T-cell (primary cell): ENCODE measurements around the gene ALOX5AP. TPM values are rescaled to one million over a fixed set of nuclear protein-coding genes. Genes with fewer than 3 reads are reported as not detected.

ENCODE experiments used
- ATAC-seq, 4 experiments: fragments of 200-7000 bp in 3 of 4; fragments of 150-1000 bp in 1 of 4; cut with Tn5 transposase; replicated peaks in 1 of 4; 1 replicate in 3 of 4; 2 replicates in 1 of 4; pipeline ENCODE4 v1.10.0; 2021; ENCODE audit warnings: moderate library complexity in 3 of 4, mild to moderate bottlenecking in 2 of 4, moderate number of reproducible peaks in 1 of 4
- CTCF ChIA-PET, 2 donors: fragments of 300-600 bp; sonication (Branson Sonifier 250); formaldehyde crosslinking; loops; one replicate each; lab custom pipeline; 2022; ENCODE audit warnings: antibody characterized with exemption in 2 of 2; lab: Charles Lee
- POLR2A ChIA-PET, 2 donors: fragments of 300-600 bp; sonication (Branson Sonifier 250); formaldehyde crosslinking; loops; one replicate each; lab custom pipeline; 2022; ENCODE audit warnings: antibody characterized with exemption in 2 of 2; lab: Charles Lee
- DNase-seq, 35 experiments: peaks; one replicate each; pipeline versions ENCODE4 v3.0.0 to v3.0.0-alpha.2; 2013 to 2023
- H3K27ac ChIP-seq: one replicate; pipeline ENCODE4 v1.5.1; 2013; ENCODE audit warnings: low read length
- H3K27me3 ChIP-seq, 2 experiments: replicated peaks in 1 of 2; 1 replicate in 1 of 2; 2 replicates in 1 of 2; pipeline versions ENCODE4 v1.6.1 to v1.7.0; 2013; ENCODE audit warnings: low read length in 1 of 2, mixed read lengths in 1 of 2; ENCODE audit not compliant: control insufficient read depth in 2 of 2, insufficient read depth in 2 of 2; ENCODE audit errors: extremely low read depth in 1 of 2
- H3K36me3 ChIP-seq, 2 donors: 1 replicate in 1 of 2; 2 replicates in 1 of 2; pipeline versions ENCODE4 v1.6.1 to v1.7.0; 2013; ENCODE audit warnings: low read length in 1 of 2; ENCODE audit not compliant: control insufficient read depth in 2 of 2, insufficient read depth in 1 of 2; ENCODE audit errors: extremely low read depth in 1 of 2
- H3K4me1 ChIP-seq, 2 experiments: 1 replicate in 1 of 2; 2 replicates in 1 of 2; pipeline versions ENCODE4 v1.6.1 to v1.7.0; 2013; ENCODE audit warnings: low read length in 2 of 2, mixed read lengths in 1 of 2; ENCODE audit not compliant: insufficient read depth in 2 of 2, control insufficient read depth in 1 of 2; ENCODE audit errors: extremely low read depth in 1 of 2
- H3K4me3 ChIP-seq, 2 donors: 1 replicate in 1 of 2; 2 replicates in 1 of 2; pipeline versions ENCODE4 v1.5.1 to v1.7.0; 2013; ENCODE audit warnings: mild to moderate bottlenecking in 2 of 2, low read length in 1 of 2, moderate library complexity in 1 of 2; ENCODE audit not compliant: control insufficient read depth in 1 of 2; ENCODE audit errors: extremely low read depth in 1 of 2
- H3K9me3 ChIP-seq: 2 replicates; pipeline ENCODE4 v1.7.0; 2013
- H3K27ac Mint-ChIP-seq, 2 donors: one replicate each; pipeline ENCODE4 v1.8.0; 2020 to 2021; ENCODE audit warnings: mild to moderate bottlenecking in 2 of 2, mixed read lengths in 2 of 2
- H3K27me3 Mint-ChIP-seq, 2 donors: one replicate each; pipeline ENCODE4 v1.8.0; 2021 to 2022; ENCODE audit warnings: mixed read lengths in 2 of 2
- H3K36me3 Mint-ChIP-seq: one replicate; pipeline ENCODE4 v1.8.0; 2021; ENCODE audit warnings: mixed read lengths
- H3K4me1 Mint-ChIP-seq, 3 donors: one replicate each; pipeline ENCODE4 v1.8.0; 2020 to 2022; ENCODE audit warnings: mixed read lengths in 3 of 3, mild to moderate bottlenecking in 1 of 3
- H3K4me3 Mint-ChIP-seq, 3 donors: one replicate each; pipeline ENCODE4 v1.8.0; 2020 to 2022; ENCODE audit warnings: mild to moderate bottlenecking in 3 of 3, mixed read lengths in 3 of 3, moderate library complexity in 3 of 3
- H3K9me3 Mint-ChIP-seq, 3 donors: one replicate each; pipeline ENCODE4 v1.8.0; 2020 to 2022; ENCODE audit warnings: mixed read lengths in 3 of 3
- WGBS: methylation state at CpG from one replicate; pipeline ENCODE4 v1.1.5; 2013; ENCODE audit warnings: missing lambda C conversion rate; ENCODE audit not compliant: insufficient coverage; 5-methylcytosine and 5-hydroxymethylcytosine counted together
- total RNA-seq, 35 experiments: library from RNA in 6 of 35; stranded (reverse) in 6 of 35; fragments of 120-200 nt in 1 of 35; gene quantifications; one replicate each; pipeline versions ENCODE4 v1.2.1 to v1.2.4 and lab custom pipeline; 2013 to 2026

The ALOX5AP gene
- total RNA-seq, 5 donors from 2014 or later (not counting 1 experiment from before 2014, with no cell fraction given): 24.2 to 64.9 (median 50.8) TPM

GRCh38 chr13:30796132-30796572, 60.8 kb downstream of the ALOX5AP start:
- ChIA-PET CTCF (no interaction called here), POLR2A (interaction anchor here in 1 of 2 donors (0.6 kb wide), 1 partner anchor 258 kb away, joined by 3 read pairs; no protein-coding TSS in a partner anchor)
- no peaks in the 10 kb centered on the region for H3K9me3 Mint-ChIP-seq
- H3K36me3 ChIP-seq: no peaks in the 10 kb centered on the region
- H3K27me3 Mint-ChIP-seq: no peaks in the 10 kb centered on the region
- H3K36me3 Mint-ChIP-seq: no peaks in the 10 kb centered on the region
- ATAC-seq (peak in 3 of 4 experiments; percentile 43 to 68 (median 60)), DNase-seq (peak in 1 of 35 experiments; percentile 7)
- H3K9me3 ChIP-seq: no peaks in the 10 kb centered on the region
- WGBS: 26% methylated on average over 3 of the region's 4 CpGs
- peaks cover 3 to 19% of the 10 kb centered on the region in 2 experiments for H3K4me1 ChIP-seq
- H3K4me3 ChIP-seq: no peak overlapping the region
- H3K27me3 ChIP-seq: no peaks in the 10 kb centered on the region
- peak overlapping the region; percentile 19 to 63 (median 39) for H3K4me3 Mint-ChIP-seq
- peak overlapping the region; percentile 82 to 88 for H3K27ac Mint-ChIP-seq
- H3K4me1 Mint-ChIP-seq: peaks cover 18 to 28% (median 20%) of the 10 kb centered on the region in 3 donors
- H3K27ac ChIP-seq: peak overlapping the region; percentile 39

GRCh38 chr13:30796631-30797601, 61.6 kb downstream of the ALOX5AP start:
- peaks cover 3 to 19% of the 10 kb centered on the region in 2 experiments for H3K4me1 ChIP-seq
- peak overlapping the region; percentile 82 to 88 for H3K27ac Mint-ChIP-seq
- H3K4me1 Mint-ChIP-seq: peaks cover 18 to 28% (median 20%) of the 10 kb centered on the region in 3 donors
- WGBS: 78% methylated on average over 13 of the region's 20 CpGs
- peak overlapping the region in 1 of 3 donors; percentile 63 for H3K4me3 Mint-ChIP-seq
- no peaks in the 10 kb centered on the region for H3K27me3 Mint-ChIP-seq
- H3K4me3 ChIP-seq: no peak overlapping the region
- DNase-seq (no peak), ATAC-seq (no peak)
- no peaks in the 10 kb centered on the region for H3K9me3 ChIP-seq
- ChIA-PET POLR2A (interaction anchor here in 1 of 2 donors (0.6 kb wide), 1 partner anchor 259 kb away, joined by 3 read pairs; no protein-coding TSS in a partner anchor), CTCF (no interaction called here)
- H3K9me3 Mint-ChIP-seq: no peaks in the 10 kb centered on the region
- no peaks in the 10 kb centered on the region for H3K27me3 ChIP-seq
- H3K27ac ChIP-seq: peak overlapping the region; percentile 39
- H3K36me3 ChIP-seq: no peaks in the 10 kb centered on the region
- H3K36me3 Mint-ChIP-seq: no peaks in the 10 kb centered on the region

DNA sequence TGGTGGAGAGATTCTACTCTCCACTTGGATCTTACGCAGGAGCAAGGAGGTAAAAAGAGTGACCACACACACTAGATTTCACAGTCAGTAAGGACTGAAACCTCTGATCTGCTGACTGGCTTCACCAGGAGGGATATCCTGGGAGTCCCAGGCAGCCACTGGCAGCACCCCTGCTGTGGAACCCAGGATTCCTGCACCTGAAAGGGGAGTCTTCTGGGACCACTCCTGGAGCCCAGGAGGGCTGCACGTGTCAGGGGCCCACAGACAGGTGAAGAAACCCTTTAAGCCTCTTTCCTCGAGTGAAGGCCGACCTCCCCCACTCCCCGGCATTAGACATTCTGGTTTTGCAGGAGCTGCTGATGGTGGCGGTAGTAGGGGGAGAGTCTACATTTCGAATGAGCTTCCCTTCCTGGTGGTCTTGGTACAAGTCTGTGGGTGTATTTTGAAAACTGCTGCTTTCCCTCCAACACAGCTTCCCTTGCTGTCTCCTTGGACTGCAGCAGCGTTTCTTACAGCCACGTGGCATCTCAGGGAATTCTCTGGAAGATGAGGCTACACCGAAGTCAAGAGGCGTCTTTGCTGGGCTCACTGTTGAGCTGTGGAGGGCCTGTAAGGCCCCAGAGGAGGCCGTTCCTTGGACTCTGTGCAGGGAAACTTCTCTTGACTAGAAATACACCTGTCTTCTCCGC, 62.6 kb downstream of the ALOX5AP start:
- WGBS: 91% methylated on average over 6 of the region's 13 CpGs
- H3K4me3 ChIP-seq: no peak overlapping the region
- H3K27ac ChIP-seq: no peak overlapping the region
- Mint-ChIP-seq H3K27me3 (no peaks in the 10 kb centered on the region), H3K4me3 (no peak overlapping the region), H3K4me1 (peaks cover 22 to 34% (median 27%) of the 10 kb centered on the region in 3 donors), H3K9me3 (no peaks in the 10 kb centered on the region), H3K27ac (peak overlapping the region in 1 of 2 donors; percentile 58), H3K36me3 (no peaks in the 10 kb centered on the region)
- no peak for DNase-seq
- H3K9me3 ChIP-seq: no peaks in the 10 kb centered on the region
- no peak for ATAC-seq
- no peaks in the 10 kb centered on the region for H3K36me3 ChIP-seq
- ChIA-PET POLR2A (interaction anchor here in 1 of 2 donors (0.5 kb wide), 1 partner anchor 386 kb away, joined by 3 read pairs; no protein-coding TSS in a partner anchor), CTCF (no interaction called here)
- H3K4me1 ChIP-seq: peaks cover 3 to 23% of the 10 kb centered on the region in 2 experiments
- peaks cover 0 to under 1% of the 10 kb centered on the region in 2 experiments for H3K27me3 ChIP-seq

DNA sequence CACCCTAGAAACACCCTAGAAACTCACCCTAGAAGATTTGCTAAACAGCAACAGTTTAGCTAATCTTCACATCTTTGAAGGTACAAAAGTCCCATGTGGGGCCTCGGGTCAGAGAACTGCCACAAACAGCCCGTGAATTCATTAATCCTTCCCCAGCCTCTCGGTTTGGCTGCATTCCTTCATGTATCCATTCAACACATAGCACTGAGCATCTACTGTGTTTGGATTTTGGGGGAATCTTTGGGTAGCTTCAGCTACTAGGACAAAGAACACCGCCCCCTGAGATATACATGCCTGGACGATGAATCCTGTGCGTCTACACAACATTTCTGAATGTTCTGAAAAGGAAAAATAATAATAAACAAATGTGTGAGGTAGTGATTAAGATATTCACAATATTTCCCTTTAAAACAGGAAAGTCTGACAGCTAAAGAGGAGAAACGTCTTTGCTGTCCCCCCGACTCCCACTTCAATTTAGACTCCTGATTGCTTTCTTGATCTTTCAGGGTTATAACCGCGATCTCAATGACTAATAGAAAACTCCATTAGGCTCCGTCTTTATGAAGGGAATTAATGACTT, 63.5 kb downstream of the ALOX5AP start:
- no peaks in the 10 kb centered on the region for H3K36me3 ChIP-seq
- peaks cover 0 to 9% of the 10 kb centered on the region in 2 experiments for H3K27me3 ChIP-seq
- Mint-ChIP-seq H3K4me1 (peaks cover 28 to 39% (median 32%) of the 10 kb centered on the region in 3 donors), H3K27me3 (no peaks in the 10 kb centered on the region), H3K9me3 (no peaks in the 10 kb centered on the region), H3K36me3 (no peaks in the 10 kb centered on the region), H3K27ac (no peak overlapping the region), H3K4me3 (no peak overlapping the region)
- no peaks in the 10 kb centered on the region for H3K9me3 ChIP-seq
- H3K27ac ChIP-seq: no peak overlapping the region
- 80% methylated on average over 1 of the region's 11 CpGs for WGBS
- H3K4me1 ChIP-seq: peaks cover 3 to 26% of the 10 kb centered on the region in 2 experiments
- DNase-seq: no peak
- ChIA-PET CTCF (no interaction called here), POLR2A (no interaction called here)
- no peak overlapping the region for H3K4me3 ChIP-seq
- ATAC-seq: no peak

DNA sequence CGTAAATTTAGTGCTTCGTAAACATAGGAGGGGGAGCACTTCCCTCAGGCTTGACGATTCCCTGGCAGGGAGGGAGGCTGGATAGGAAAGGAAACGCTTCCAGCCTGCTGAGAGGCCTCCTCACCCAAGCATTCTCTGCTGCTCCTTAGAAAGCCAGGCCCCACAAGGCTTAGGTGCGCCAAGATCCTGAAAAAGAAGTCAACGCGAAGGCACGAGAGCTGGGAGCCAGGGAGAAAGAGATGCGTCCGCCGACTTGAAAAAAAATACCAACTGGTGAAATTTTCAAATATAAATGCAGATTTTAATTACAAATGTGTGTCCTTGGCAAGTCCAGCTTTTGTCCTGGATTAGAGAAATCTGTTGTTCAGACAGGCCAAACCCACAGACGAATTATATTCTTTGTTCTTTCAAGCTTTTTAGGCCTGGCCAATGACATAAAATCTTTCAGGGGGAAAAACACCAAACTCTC, 64.0 kb downstream of the ALOX5AP start:
- ATAC-seq (no peak), DNase-seq (no peak)
- Histone ChIP-seq H3K9me3 (no peaks in the 10 kb centered on the region), H3K27ac (no peak overlapping the region), H3K27me3 (peaks cover 0 to 10% of the 10 kb centered on the region in 2 experiments), H3K36me3 (no peaks in the 10 kb centered on the region), H3K4me3 (no peak overlapping the region), H3K4me1 (peaks cover 3 to 26% of the 10 kb centered on the region in 2 experiments)
- ChIA-PET CTCF (no interaction called here), POLR2A (no interaction called here)
- WGBS: 88% methylated on average over 3 of the region's 12 CpGs
- H3K9me3 Mint-ChIP-seq: no peaks in the 10 kb centered on the region
- H3K4me3 Mint-ChIP-seq: no peak overlapping the region
- H3K27ac Mint-ChIP-seq: no peak overlapping the region
- H3K36me3 Mint-ChIP-seq: no peaks in the 10 kb centered on the region
- no peaks in the 10 kb centered on the region for H3K27me3 Mint-ChIP-seq
- peaks cover 28 to 39% (median 32%) of the 10 kb centered on the region in 3 donors for H3K4me1 Mint-ChIP-seq
